MM.1S (cell line): Measurements from ENCODE around the gene IPMK.

ENCODE experiments used
- DNase-seq: peaks from one replicate; pipeline ENCODE4 v3.0.0-alpha.2; 2015
- H2AFZ ChIP-seq: fragments of 300-600 bp; sonication (generic); 2 replicates; pipeline ENCODE4 v1.6.0; 2016; ENCODE audit warnings: antibody characterized with exemption, low read length
- H3F3A ChIP-seq: fragments of 300-600 bp; sonication (generic); 2 replicates; pipeline ENCODE4 v1.6.1; 2016; ENCODE audit warnings: mild to moderate bottlenecking, antibody characterized with exemption, low read length, moderate library complexity, mixed read lengths; ENCODE audit not compliant: insufficient read depth
- H3K27ac ChIP-seq: fragments of 300-600 bp; sonication (generic); 2 replicates; pipeline ENCODE4 v1.5.1; 2016; ENCODE audit warnings: mild to moderate bottlenecking, low read length
- H3K27me3 ChIP-seq: fragments of 300-600 bp; sonication (generic); replicated peaks from 2 replicates; pipeline ENCODE4 v1.6.0; 2016; ENCODE audit warnings: low read length; ENCODE audit not compliant: insufficient read depth
- H3K36me3 ChIP-seq: fragments of 300-600 bp; sonication (generic); replicated peaks from 2 replicates; pipeline ENCODE4 v1.6.1; 2016; ENCODE audit warnings: mild to moderate bottlenecking, low read length, mixed read lengths; ENCODE audit not compliant: insufficient read depth
- H3K4me1 ChIP-seq: fragments of 300-600 bp; sonication (generic); 2 replicates; pipeline ENCODE4 v1.6.1; 2016; ENCODE audit warnings: low read length, mixed read lengths
- H3K4me2 ChIP-seq: fragments of 300-600 bp; sonication (generic); 2 replicates; pipeline ENCODE4 v1.6.0; 2016; ENCODE audit warnings: low read depth, low read length
- H3K4me3 ChIP-seq: fragments of 300-600 bp; sonication (generic); 2 replicates; pipeline ENCODE4 v1.5.1; 2016; ENCODE audit warnings: low read length, mixed read lengths
- H3K79me2 ChIP-seq: fragments of 300-600 bp; sonication (generic); 2 replicates; pipeline ENCODE4 v1.6.1; 2016; ENCODE audit warnings: mixed run types, low read length, mixed read lengths
- H3K9ac ChIP-seq: fragments of 300-600 bp; sonication (generic); 2 replicates; pipeline ENCODE4 v1.6.1; 2016; ENCODE audit warnings: low read length, mixed read lengths
- H3K9me2 ChIP-seq: fragments of 300-600 bp; sonication (generic); replicated peaks from 2 replicates; pipeline ENCODE4 v1.6.1; 2016; ENCODE audit warnings: mild to moderate bottlenecking, low read length, mixed read lengths; ENCODE audit not compliant: insufficient read depth
- H3K9me3 ChIP-seq: fragments of 300-600 bp; sonication (generic); replicated peaks from 2 replicates; pipeline ENCODE4 v1.6.1; 2016; ENCODE audit warnings: mild to moderate bottlenecking, low read length, mixed read lengths; ENCODE audit not compliant: insufficient read depth
- H4K20me1 ChIP-seq: fragments of 300-600 bp; sonication (generic); 2 replicates; pipeline ENCODE4 v1.6.1; 2016; ENCODE audit warnings: mild to moderate bottlenecking, low read length, moderate library complexity, mixed read lengths; ENCODE audit not compliant: insufficient read depth
- CTCF ChIP-seq: fragments of 300-600 bp; sonication (generic); IDR thresholded peaks from 2 replicates; pipeline ENCODE4 v1.5.1; 2016; ENCODE audit warnings: antibody characterized with exemption, low read length, mixed read lengths
- EZH2 ChIP-seq: fragments of 300-600 bp; sonication (generic); optimal IDR thresholded peaks from 2 replicates; pipeline ENCODE3; 2017; ENCODE audit warnings: low read depth, mild to moderate bottlenecking, antibody characterized with exemption, low read length, mixed read lengths
- EZH2phosphoT487 ChIP-seq: fragments of 300-600 bp; sonication (generic); IDR thresholded peaks from 2 replicates; pipeline ENCODE4 v1.6.1; 2018; ENCODE audit warnings: antibody characterized with exemption, low read length

The IPMK gene

GRCh38 chr10:58178811-58179210 lies 88.9 kb downstream of the IPMK start:
- Histone ChIP-seq H3K9me3 (no peaks in the 10 kb centered on the region), H3K4me3 (no peak overlapping the region), H3K9me2 (no peaks in the 10 kb centered on the region), H3F3A (no peaks in the 10 kb centered on the region), H3K27me3 (no peaks in the 10 kb centered on the region), H3K9ac (no peak overlapping the region), H4K20me1 (no peaks in the 10 kb centered on the region), H2AFZ (no peak overlapping the region), H3K79me2 (no peaks in the 10 kb centered on the region), H3K36me3 (no peaks in the 10 kb centered on the region), H3K4me1 (no peaks in the 10 kb centered on the region), H3K27ac (no peak overlapping the region), H3K4me2 (no peak overlapping the region)
- TF ChIP-seq EZH2, result no peak
- TF ChIP-seq EZH2phosphoT487, result no peak
- no peak for TF ChIP-seq CTCF
- no peak for DNase-seq

- Histone ChIP-seq H4K20me1 (no peaks in the 10 kb centered on the region), H3K4me2 (no peak overlapping the region), H3K4me1 (no peaks in the 10 kb centered on the region), H3K36me3 (no peaks in the 10 kb centered on the region), H3K9me3 (no peaks in the 10 kb centered on the region), H3F3A (no peaks in the 10 kb centered on the region), H3K79me2 (no peaks in the 10 kb centered on the region), H3K9me2 (no peaks in the 10 kb centered on the region), H3K4me3 (no peak overlapping the region), H3K27ac (no peak overlapping the region), H3K9ac (no peak overlapping the region), H2AFZ (no peak overlapping the region), H3K27me3 (no peaks in the 10 kb centered on the region)
- peak; percentile 38 for DNase-seq
- TF ChIP-seq CTCF (peak; percentile 55), EZH2 (no peak), EZH2phosphoT487 (no peak)
Measured at GRCh38 chr10:58177362-58177947, 90.2 kb downstream of the IPMK start.

- Histone ChIP-seq H3K4me2 (no peak overlapping the region), H3K27ac (no peak overlapping the region), H3K9me3 (no peaks in the 10 kb centered on the region), H4K20me1 (no peaks in the 10 kb centered on the region), H3K36me3 (no peaks in the 10 kb centered on the region), H3K79me2 (no peaks in the 10 kb centered on the region), H3K9me2 (no peaks in the 10 kb centered on the region), H3K27me3 (no peaks in the 10 kb centered on the region), H3K4me1 (no peaks in the 10 kb centered on the region), H3K9ac (no peak overlapping the region), H3F3A (no peaks in the 10 kb centered on the region), H3K4me3 (no peak overlapping the region), H2AFZ (no peak overlapping the region)
- TF ChIP-seq EZH2phosphoT487 (no peak), EZH2 (no peak), CTCF (no peak)
- no peak for DNase-seq
Measured at GRCh38 chr10:58175990-58176900, 91.4 kb downstream of the IPMK start.
